ENCODE measurements around the gene CYP2W1. TPM values are rescaled to one million over a fixed set of nuclear protein-coding genes. Genes with fewer than 3 reads are reported as not detected.

Gene CYP2W1
- total and polyA plus RNA-seq, 4 experiments from 2014 or later, result not detected

DNA sequence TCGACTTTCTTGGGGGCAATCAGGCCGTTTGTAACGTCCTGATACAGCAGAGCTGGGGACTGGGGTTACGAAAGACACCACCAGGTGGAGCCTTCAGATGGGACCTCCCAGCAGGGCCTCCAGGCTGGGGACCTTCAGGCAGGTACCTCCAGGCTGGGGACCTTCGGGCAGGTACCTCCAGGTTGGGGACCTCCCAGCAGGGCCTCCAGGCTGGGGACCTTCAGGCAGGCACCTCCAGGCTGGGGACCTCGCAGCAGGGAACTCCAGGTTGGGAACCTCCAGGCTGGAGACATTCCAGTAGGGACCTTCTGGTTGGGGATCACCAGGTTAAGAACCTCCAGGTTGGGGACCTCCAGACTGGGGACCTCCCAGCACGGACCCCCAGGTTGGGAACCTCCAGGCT is 37.9 kb downstream of the CYP2W1 start:
- intact Hi-C loops (cut with micrococcal nuclease), result loop anchor here (1.0 kb wide), 1 partner anchor 44 kb away; no protein-coding TSS in a partner anchor
- H3K36me3 Mint-ChIP-seq, result peaks cover 18 to 24% of the 10 kb centered on the region in 2 donors
- no peak overlapping the region for H3K4me3 ChIP-seq (ENCODE audit: low read length in 2 of 2)
- no peaks in the 10 kb centered on the region for H3K36me3 ChIP-seq (ENCODE audit: insufficient read depth, low read length)
- ChIA-PET CTCF (ENCODE audit: partially characterized antibody) (interaction anchor here (1.3 to 1.7 kb wide), 3 partner anchors 26 to 45 kb away, joined by 4 to 7 read pairs (median 5); no protein-coding TSS in a partner anchor), POLR2A (ENCODE audit: partially characterized antibody) (no interaction called here)
- no peaks in the 10 kb centered on the region for H3K27me3 ChIP-seq (ENCODE audit: insufficient read depth, low read length)
- DNase-seq, result peak in 1 of 5 donors; percentile 25
- H3K27ac ChIP-seq (ENCODE audit: low read depth, low read length), result no peak overlapping the region
- H3K4me3 Mint-ChIP-seq, result no peak overlapping the region
- H3K4me1 ChIP-seq (ENCODE audit: insufficient read depth, low read length), result peaks cover 3% of the 10 kb centered on the region
- H3K4me1 Mint-ChIP-seq, result peaks cover 5 to 23% (median 10%) of the 10 kb centered on the region in 4 donors
- peaks cover 0 to 17% (median 2%) of the 10 kb centered on the region in 8 donors for H3K9me3 Mint-ChIP-seq
- H3K9me3 ChIP-seq (ENCODE audit: control insufficient read depth in 1 of 2, low read length in 2 of 2), result peaks cover 0 to 7% of the 10 kb centered on the region in 2 donors
- H3K27ac Mint-ChIP-seq, result no peak overlapping the region
- H3K27me3 Mint-ChIP-seq, result no peaks in the 10 kb centered on the region

DNA sequence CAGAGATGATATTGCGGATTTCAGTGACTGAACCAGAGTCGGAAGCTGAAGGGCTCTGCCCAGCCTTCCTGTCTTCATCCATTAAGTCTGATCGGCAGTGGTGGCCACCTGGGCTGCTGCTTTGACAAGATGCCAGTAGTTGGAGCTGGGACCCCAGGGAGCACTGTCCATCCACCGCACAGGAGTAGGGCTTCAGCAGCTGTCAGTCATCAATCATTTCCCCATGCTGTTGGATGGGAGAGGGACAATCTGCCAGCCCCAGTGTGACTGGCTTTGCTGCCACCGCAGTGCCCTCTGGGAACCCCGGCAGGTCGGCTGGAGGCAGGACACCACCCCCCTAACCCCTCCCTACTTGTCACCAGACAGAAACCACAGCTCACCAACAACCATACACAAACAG is 38.4 kb downstream of the CYP2W1 start:
- Histone ChIP-seq H3K27me3 (ENCODE audit: insufficient read depth, low read length) (no peaks in the 10 kb centered on the region), H3K27ac (ENCODE audit: low read depth, low read length) (no peak overlapping the region), H3K9me3 (ENCODE audit: control insufficient read depth in 1 of 2, low read length in 2 of 2) (peaks cover 0 to 7% of the 10 kb centered on the region in 2 donors), H3K4me3 (ENCODE audit: low read length in 2 of 2) (no peak overlapping the region), H3K36me3 (ENCODE audit: insufficient read depth, low read length) (no peaks in the 10 kb centered on the region), H3K4me1 (ENCODE audit: insufficient read depth, low read length) (peaks cover 3% of the 10 kb centered on the region)
- ChIA-PET CTCF (ENCODE audit: partially characterized antibody) (interaction anchor here (1.3 to 2.0 kb wide), 4 partner anchors 27 to 44 kb away, joined by 4 to 8 read pairs (median 6); no protein-coding TSS in a partner anchor), POLR2A (ENCODE audit: partially characterized antibody) (no interaction called here)
- H3K4me1 Mint-ChIP-seq, result peaks cover 7 to 27% (median 13%) of the 10 kb centered on the region in 4 donors
- H3K27ac Mint-ChIP-seq, result no peak overlapping the region
- intact Hi-C loops (cut with micrococcal nuclease), result no loop called here
- H3K4me3 Mint-ChIP-seq, result no peak overlapping the region
- DNase-seq, result no peak
- peaks cover 19 to 27% of the 10 kb centered on the region in 2 donors for H3K36me3 Mint-ChIP-seq
- peaks cover 0 to 17% (median 2%) of the 10 kb centered on the region in 8 donors for H3K9me3 Mint-ChIP-seq
- H3K27me3 Mint-ChIP-seq, result no peaks in the 10 kb centered on the region

DNA sequence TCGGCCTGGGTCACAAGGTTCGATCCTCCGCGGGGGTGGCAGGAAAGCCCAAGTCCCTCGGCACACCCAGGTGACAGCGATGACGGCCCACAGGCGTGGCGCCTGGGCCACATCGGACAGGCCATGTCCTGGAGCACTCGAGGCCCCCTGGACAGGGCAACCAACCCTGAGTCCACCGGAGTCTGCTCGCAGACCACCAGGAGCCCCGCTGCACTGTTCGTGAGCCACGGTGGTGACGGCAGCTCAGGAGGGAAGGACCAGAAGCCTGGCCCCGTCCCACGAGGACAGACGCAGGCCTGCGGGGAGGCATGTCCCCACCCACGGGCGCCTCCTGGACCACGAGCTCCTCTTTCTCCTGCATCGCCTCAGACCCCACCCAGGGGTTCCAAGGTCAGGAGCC is 39.0 kb downstream of the CYP2W1 start:
- H3K4me1 Mint-ChIP-seq, result peaks cover 8 to 33% (median 16%) of the 10 kb centered on the region in 4 donors
- DNase-seq, result no peak
- intact Hi-C loops (cut with micrococcal nuclease), result no loop called here

DNA sequence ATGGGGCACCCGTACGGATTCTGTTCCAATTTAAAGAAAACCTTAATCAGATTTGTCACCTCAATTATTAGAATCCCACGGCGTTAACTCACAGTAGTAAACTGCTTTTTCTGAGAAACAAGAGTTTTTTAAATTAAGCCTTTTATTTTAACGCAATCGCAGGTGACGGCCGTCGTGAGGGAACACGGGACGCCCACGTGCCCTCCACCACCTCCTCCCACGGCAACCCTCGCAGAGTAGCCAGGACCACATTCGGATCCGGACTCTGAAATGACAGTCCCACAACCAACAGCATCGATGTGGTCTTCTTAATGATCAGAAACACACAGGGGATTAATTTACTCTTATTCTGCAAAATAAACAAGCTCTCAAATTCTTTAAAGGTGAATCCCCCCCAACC is 39.4 kb downstream of the CYP2W1 start:
- H3K4me1 Mint-ChIP-seq, result peaks cover 10 to 36% (median 19%) of the 10 kb centered on the region in 4 donors
- Histone ChIP-seq H3K4me1 (ENCODE audit: insufficient read depth, low read length) (peaks cover 8% of the 10 kb centered on the region), H3K9me3 (ENCODE audit: control insufficient read depth in 1 of 2, low read length in 2 of 2) (peaks cover 0 to 7% of the 10 kb centered on the region in 2 donors), H3K4me3 (ENCODE audit: low read length in 2 of 2) (no peak overlapping the region), H3K27me3 (ENCODE audit: insufficient read depth, low read length) (no peaks in the 10 kb centered on the region), H3K27ac (ENCODE audit: low read depth, low read length) (no peak overlapping the region), H3K36me3 (ENCODE audit: insufficient read depth, low read length) (no peaks in the 10 kb centered on the region)
- H3K9me3 Mint-ChIP-seq, result peaks cover 0 to 17% (median 2%) of the 10 kb centered on the region in 8 donors
- peak overlapping the region in 1 of 7 donors; percentile 57 for H3K27ac Mint-ChIP-seq
- H3K27me3 Mint-ChIP-seq, result no peaks in the 10 kb centered on the region
- ChIA-PET CTCF (ENCODE audit: partially characterized antibody) (interaction anchor here (1.5 to 2.0 kb wide), 3 partner anchors 28 to 43 kb away, joined by 4 to 8 read pairs (median 5); no protein-coding TSS in a partner anchor), POLR2A (ENCODE audit: partially characterized antibody) (no interaction called here)
- intact Hi-C loops (cut with micrococcal nuclease), result no loop called here
- no peak for DNase-seq
- no peak overlapping the region for H3K4me3 Mint-ChIP-seq
- peaks cover 22 to 28% of the 10 kb centered on the region in 2 donors for H3K36me3 Mint-ChIP-seq

More for the DNA sequence above, 39.0 kb downstream of the CYP2W1 start:
- Histone ChIP-seq H3K27ac (ENCODE audit: low read depth, low read length) (no peak overlapping the region), H3K4me1 (ENCODE audit: insufficient read depth, low read length) (peaks cover 3% of the 10 kb centered on the region), H3K27me3 (ENCODE audit: insufficient read depth, low read length) (no peaks in the 10 kb centered on the region), H3K36me3 (ENCODE audit: insufficient read depth, low read length) (no peaks in the 10 kb centered on the region), H3K4me3 (ENCODE audit: low read length in 2 of 2) (no peak overlapping the region), H3K9me3 (ENCODE audit: control insufficient read depth in 1 of 2, low read length in 2 of 2) (peaks cover 0 to 7% of the 10 kb centered on the region in 2 donors)
- peaks cover 0 to 17% (median 2%) of the 10 kb centered on the region in 8 donors for H3K9me3 Mint-ChIP-seq
- H3K27ac Mint-ChIP-seq, result peak overlapping the region in 1 of 7 donors; percentile 57
- H3K36me3 Mint-ChIP-seq, result peaks cover 21 to 28% of the 10 kb centered on the region in 2 donors
- ChIA-PET CTCF (ENCODE audit: partially characterized antibody) (interaction anchor here (1.5 to 2.0 kb wide), 3 partner anchors 27 to 43 kb away, joined by 4 to 8 read pairs (median 5); no protein-coding TSS in a partner anchor), POLR2A (ENCODE audit: partially characterized antibody) (no interaction called here)
- H3K27me3 Mint-ChIP-seq, result no peaks in the 10 kb centered on the region
- no peak overlapping the region for H3K4me3 Mint-ChIP-seq

DNA sequence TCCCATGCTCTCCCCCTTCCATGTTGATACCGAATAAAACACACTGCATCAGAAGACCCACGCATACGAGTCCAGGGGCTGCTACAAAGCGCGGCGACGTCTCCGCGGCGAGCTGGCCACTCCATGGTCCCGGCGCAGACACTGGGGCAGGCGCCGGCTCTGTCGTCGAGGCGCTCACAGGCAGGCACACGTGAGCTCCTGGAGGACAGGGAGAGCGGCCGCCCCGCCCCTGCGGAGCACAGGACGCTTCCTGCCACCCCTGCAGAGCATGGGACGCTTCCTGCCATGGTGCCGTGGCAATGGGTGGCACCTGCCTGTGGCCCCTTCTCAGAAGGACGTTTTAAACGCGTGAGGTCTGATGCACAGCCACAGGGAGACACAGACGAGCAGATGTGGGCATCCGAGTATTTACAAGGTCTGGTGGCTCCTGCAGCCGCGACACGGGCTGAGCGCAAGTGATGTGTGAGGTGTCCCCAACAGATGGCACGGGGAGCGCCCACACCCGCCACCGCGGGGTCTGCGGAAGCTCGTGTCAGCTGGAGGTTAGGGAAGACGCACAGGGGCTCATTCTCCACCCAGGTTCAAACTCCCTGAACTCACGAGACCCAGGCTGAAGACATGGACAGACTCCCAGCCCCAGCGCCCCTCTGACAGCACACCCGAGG is 40.0 kb downstream of the CYP2W1 start:
- intact Hi-C loops (cut with micrococcal nuclease), result no loop called here
- Mint-ChIP-seq H3K27ac (no peak overlapping the region), H3K9me3 (peaks cover 0 to 17% (median 2%) of the 10 kb centered on the region in 8 donors), H3K4me1 (peaks cover 11 to 36% (median 19%) of the 10 kb centered on the region in 4 donors), H3K36me3 (peaks cover 22 to 27% of the 10 kb centered on the region in 2 donors), H3K27me3 (no peaks in the 10 kb centered on the region), H3K4me3 (no peak overlapping the region)
- DNase-seq, result no peak
- Histone ChIP-seq H3K4me3 (ENCODE audit: low read length in 2 of 2) (no peak overlapping the region), H3K27ac (ENCODE audit: low read depth, low read length) (no peak overlapping the region), H3K36me3 (ENCODE audit: insufficient read depth, low read length) (no peaks in the 10 kb centered on the region), H3K9me3 (ENCODE audit: control insufficient read depth in 1 of 2, low read length in 2 of 2) (peaks cover 0 to 7% of the 10 kb centered on the region in 2 donors), H3K4me1 (ENCODE audit: insufficient read depth, low read length) (peaks cover 11% of the 10 kb centered on the region), H3K27me3 (ENCODE audit: insufficient read depth, low read length) (no peaks in the 10 kb centered on the region)
- POLR2A ChIA-PET (ENCODE audit: partially characterized antibody), result no interaction called here
- CTCF ChIA-PET (ENCODE audit: partially characterized antibody), result interaction anchor here (2.0 kb wide), 1 partner anchor 42 kb away, joined by 8 read pairs; no protein-coding TSS in a partner anchor

DNA sequence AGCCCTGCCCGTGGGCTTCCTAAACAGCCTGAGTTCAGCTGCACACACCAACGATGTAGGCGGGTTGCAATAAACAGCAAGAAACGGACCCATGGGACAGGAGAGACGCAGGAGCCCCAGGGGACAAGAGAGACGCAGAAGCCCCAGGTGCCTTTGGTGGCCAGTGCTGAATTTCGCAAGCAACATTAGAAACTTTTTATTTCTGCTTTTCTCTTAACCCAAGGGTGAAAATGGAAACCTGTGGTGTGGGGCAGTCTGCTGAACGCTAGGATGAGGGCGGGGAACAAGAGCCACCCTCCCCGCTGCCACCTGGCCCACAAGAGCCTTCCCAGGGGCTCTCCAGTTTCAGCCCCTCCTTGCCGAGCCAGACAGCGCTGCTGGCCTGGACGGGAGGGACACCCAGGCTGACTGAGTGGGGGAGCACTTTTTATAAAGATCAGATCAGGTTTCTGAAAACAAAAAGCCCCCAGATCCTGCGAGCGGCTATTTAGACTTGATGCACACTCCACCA is 41.4 kb downstream of the CYP2W1 start:
- Histone ChIP-seq H3K4me1 (ENCODE audit: insufficient read depth, low read length) (peaks cover 17% of the 10 kb centered on the region), H3K9me3 (ENCODE audit: control insufficient read depth in 1 of 2, low read length in 2 of 2) (peaks cover 0 to 7% of the 10 kb centered on the region in 2 donors), H3K27ac (ENCODE audit: low read depth, low read length) (no peak overlapping the region), H3K27me3 (ENCODE audit: insufficient read depth, low read length) (no peaks in the 10 kb centered on the region), H3K4me3 (ENCODE audit: low read length in 2 of 2) (no peak overlapping the region), H3K36me3 (ENCODE audit: insufficient read depth, low read length) (no peaks in the 10 kb centered on the region)
- H3K27ac Mint-ChIP-seq, result peak overlapping the region in 1 of 7 donors; percentile 22
- ChIA-PET CTCF (ENCODE audit: partially characterized antibody) (interaction anchor here (0.8 kb wide), 1 partner anchor 41 kb away, joined by 3 read pairs; no protein-coding TSS in a partner anchor), POLR2A (ENCODE audit: partially characterized antibody) (no interaction called here)
- intact Hi-C loops (cut with micrococcal nuclease), result no loop called here
- peaks cover 0 to 14% (median 2%) of the 10 kb centered on the region in 8 donors for H3K9me3 Mint-ChIP-seq
- H3K4me1 Mint-ChIP-seq, result peaks cover 12 to 38% (median 19%) of the 10 kb centered on the region in 4 donors
- no peaks in the 10 kb centered on the region for H3K27me3 Mint-ChIP-seq
- H3K36me3 Mint-ChIP-seq, result peaks cover 19 to 23% of the 10 kb centered on the region in 2 donors
- H3K4me3 Mint-ChIP-seq, result no peak overlapping the region
- DNase-seq, result no peak

Data from CD4-positive, alpha-beta memory T cell (primary cell).